Head of caudate nucleus (tissue), 42 donors: ENCODE measurements around the gene DDA1.

ENCODE experiments used
- DNase-seq, 42 donors: peaks; one replicate each; pipeline versions ENCODE4 v3.0.0 to v3.0.0-alpha.2; 2020 to 2021; ENCODE audit warnings: mixed read lengths in 7 of 42
- intact Hi-C: fragments of 100-400 bp; cut with DNase I; formaldehyde crosslinking; loops from one replicate; pipeline ENCODE4 v1.15.0; 2022

The DDA1 gene

DNA sequence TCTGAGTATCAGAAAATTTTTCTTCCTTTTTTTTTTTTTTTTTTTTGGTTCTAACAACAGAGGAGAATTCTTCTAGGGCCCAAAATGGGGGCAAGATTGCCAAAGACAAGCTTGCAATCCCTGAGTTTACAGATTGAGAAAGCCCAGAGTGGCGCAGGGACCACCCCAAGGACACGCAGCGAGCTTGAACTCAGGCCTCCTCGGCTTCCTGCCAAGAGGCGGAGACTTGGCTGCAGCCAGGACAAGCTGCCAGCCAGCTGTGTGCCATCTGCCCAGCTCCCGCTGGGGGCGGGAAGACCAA is 4.2 kb upstream of the DDA1 start:
- intact Hi-C loops: loop anchor here (5.0 kb wide), 1 partner anchor 38 kb away; the partner anchor contains the start of gene BABAM1
- DNase-seq: peak in 1 of 42 donors; percentile 94

DNA sequence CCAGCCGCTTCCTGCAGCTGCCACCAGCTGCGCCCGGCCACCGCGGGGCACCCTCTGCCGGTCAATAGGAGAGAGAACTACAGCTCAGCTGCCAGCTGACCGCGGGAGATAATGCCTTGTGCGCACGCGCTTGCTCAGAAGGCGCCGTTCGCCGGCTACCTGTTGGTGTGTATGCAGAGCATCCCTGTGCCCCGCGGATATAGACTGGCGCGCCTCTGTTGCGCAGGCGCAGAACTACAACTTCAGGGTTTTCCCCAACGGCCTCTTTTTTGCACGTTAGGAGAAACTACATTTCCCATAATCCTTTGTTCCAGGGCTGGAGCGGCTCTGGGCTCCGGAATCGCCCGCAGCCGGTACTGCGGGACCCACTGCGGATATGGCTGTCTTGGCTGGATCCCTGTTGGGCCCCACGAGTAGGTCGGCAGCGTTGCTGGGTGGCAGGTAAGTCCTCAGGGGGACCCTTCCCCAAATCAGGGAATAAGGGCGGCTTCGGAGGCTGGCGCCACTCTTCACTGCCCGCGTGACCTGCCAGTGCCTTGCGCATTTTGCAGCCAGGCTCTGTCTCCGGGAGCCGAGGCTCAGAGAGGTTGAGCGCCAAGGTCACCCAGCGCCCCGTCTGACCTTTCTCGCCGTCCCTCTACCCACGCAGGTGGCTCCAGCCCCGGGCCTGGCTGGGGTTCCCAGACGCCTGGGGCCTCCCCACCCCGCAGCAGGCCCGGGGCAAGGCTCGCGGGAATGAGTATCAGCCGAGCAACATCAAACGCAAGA is 3.7 kb upstream of the DDA1 start, which contains the start of gene MRPL34:
MRPL34 (plus strand) TSS at position 356 of the 768 bp plus-strand sequence; CDS start at position 377, 21 bp downstream.
- intact Hi-C loops: loop anchor here (5.0 kb wide), 1 partner anchor 38 kb away; the partner anchor contains the start of gene BABAM1
- DNase-seq: peak in 41 of 42 donors; percentile 91 to 98 (median 96)

DNA sequence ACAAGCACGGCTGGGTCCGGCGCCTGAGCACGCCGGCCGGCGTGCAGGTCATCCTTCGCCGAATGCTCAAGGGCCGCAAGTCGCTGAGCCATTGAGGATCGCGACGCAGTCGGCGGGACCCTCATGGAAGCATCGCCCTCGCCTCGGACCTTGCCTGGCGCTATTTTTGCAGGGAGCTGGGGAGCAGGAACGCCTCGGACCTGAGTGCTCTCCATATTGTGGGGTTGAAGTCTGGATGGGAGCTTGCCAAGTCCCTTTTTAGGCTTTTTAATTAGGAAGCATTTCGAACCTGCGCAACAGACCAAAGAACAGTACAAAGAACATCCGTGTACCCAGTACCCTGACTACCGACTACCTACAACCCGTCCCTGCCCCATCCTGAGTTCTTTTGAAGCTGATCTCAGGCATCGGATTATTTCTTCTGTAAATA is 3.1 kb upstream of the DDA1 start:
- peak in 1 of 42 donors; percentile 20 for DNase-seq
- intact Hi-C loops: loop anchor here (5.0 kb wide), 1 partner anchor 39 kb away; the partner anchor contains the start of gene BABAM1

DNA sequence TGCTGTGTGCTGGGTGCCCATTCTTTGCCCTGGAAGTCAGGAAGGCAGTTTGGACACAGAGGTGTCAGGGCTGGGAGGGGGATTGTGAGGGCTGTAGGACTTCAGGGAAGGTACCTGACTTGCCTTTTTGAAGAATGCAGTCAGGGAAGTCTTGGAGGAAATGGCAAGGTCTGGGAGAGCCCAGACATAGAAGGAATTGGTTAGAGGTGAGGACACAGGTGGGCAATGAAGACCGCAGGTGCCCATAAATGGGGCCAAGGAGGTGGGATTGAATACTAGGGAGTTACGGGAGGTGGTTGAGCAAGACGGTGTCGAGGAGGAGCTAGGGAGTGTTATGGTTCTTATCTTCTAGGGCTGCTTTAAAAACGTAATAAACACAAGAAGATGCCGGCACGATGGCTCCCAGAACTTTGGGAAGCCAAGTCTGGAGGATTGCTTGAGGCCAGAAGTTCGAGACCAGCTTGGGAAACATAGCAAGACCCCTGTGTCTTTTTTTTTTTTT is 1.4 kb upstream of the DDA1 start:
- no peak for DNase-seq
- intact Hi-C loops: loop anchor here (5.0 kb wide), 1 partner anchor 41 kb away; the partner anchor contains the start of gene BABAM1

DNA sequence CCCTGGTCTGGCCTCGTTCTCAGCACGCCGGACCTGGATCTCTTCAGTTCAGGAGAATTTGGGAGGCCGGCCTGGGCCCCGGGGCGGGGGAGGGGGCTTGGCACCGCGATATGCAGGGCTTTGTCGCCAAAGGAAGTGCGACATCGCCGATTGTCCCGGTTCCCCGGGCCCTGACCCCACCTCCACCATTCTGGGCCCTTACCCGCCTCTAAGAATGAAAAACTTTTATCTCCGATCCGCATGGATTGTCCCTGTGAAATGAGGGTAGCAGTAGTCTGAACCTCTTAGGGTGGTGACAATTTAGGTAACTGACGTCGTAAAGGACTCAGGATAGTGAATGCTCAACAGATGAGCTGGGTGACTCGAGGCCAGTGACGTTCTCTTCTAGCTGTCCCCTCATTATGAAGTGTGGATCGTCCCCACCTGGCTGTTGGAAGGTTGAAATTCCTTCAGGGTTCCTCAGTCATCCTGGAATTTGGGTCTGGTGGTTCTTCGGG is 650 bp downstream of the DDA1 start:
- intact Hi-C loops: loop anchor here (5.0 kb wide), 1 partner anchor 43 kb away; the partner anchor contains the start of gene BABAM1
- peak in 1 of 42 donors; percentile 47 for DNase-seq

DNA sequence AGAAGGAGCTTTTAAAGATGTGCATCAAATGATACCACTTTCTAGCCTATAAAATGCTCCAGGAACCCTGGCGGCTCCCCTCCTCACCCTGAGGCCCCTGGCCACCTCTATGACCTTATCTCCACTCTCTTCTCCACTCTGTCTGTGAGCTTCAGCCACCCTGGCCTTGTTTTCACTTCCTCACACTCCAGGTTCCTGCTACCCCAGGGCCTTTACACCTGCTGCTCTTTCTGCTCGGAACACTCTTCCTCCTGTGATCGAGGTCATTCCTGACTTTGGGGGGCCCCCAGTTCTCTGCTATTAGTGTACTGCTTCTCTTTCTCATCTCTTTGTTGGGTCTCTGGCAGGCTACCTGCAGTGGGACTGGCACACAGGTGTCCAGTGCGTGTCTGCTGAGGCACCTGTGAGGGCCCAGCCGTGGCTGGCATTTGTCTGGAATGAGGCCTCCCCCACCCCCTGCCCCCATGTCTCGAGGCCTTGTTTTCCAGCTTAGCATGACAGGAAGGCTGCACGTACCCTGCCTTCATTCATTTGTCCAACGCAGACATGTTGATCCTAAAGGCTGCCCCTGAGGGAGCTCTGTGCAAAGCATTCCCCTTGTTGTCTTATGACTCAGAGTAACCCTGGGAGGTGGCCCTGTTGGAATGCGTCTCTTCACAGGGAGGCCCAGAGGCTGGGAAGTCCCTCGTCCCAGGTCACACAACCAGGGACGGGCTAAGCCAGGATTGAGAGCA is 2.3 kb downstream of the DDA1 start:
- intact Hi-C loops: no loop called here
- no peak for DNase-seq

DNA sequence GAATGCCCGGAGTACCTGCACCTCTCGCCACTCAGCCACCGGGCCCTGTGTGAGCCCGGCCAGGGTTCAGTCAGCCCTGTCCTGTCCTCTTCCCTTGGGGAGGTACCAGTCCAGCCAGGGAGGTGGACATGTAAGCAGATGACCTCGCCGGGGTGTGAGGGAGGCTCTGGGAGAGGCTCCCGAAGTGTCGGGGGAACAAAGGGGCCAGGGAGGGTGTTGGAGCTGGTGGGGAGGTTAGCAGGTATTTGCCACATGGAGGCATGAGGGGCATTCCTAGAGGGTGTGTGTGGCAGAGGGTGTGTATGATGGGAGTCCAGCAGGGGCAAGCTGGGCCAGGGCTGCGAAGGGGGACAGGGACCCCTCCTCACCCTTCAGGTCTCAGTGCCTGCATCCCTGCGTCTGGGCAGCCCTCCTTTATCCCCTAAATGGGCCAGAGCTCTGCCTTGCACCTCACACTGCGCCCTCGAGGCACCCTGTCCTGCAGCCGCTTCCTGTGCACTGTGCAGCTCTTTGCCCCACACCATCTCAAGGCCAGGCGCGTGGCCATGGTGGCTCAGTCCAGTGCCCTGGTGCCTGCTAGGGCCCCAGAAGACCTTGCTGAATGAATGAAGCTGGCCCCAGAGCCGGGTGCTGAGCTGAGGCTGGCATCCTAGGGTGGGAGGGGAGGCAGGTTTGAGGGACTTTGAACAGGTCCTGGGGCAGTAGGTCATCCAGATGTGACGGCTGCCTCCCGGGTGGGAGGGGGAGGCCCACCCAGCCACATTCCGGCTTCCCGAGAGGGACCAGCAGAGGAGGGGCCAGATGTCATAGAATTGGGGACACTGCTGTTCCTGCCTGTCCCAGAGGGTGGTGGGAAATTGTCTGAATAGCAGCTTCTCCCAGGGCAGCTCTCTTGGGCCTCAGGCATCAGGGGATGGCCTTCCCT is 3.1 kb downstream of the DDA1 start:
- intact Hi-C loops: no loop called here
- no peak for DNase-seq

DNA sequence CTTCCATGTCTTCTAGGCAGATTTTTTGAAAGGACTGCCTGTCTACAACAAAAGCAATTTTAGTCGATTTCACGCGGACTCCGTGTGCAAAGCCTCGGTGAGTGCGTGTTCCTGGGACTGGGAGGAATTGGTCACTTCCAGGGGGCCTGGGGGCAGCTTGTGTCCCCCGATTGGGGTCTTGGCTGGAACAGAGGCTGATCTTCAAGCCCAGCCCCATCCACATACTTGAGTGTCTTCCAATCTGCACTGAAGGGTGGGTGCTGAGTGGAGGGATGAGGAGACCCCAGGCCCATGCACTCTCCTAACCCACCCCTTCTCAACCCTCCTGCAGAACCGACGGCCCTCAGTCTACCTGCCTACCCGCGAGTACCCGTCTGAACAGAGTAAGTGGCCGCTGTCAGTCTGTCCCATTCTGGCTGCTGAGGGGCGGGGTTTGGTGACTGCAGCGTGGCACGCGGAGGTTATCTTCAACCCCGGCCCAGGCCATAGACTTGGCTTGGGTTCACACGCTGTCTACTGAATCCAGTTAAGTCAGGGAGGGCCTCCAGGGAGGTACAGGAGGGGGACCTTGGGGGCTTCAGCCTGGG is 4.7 kb downstream of the DDA1 start:
- intact Hi-C loops: no loop called here
- no peak for DNase-seq

DNA sequence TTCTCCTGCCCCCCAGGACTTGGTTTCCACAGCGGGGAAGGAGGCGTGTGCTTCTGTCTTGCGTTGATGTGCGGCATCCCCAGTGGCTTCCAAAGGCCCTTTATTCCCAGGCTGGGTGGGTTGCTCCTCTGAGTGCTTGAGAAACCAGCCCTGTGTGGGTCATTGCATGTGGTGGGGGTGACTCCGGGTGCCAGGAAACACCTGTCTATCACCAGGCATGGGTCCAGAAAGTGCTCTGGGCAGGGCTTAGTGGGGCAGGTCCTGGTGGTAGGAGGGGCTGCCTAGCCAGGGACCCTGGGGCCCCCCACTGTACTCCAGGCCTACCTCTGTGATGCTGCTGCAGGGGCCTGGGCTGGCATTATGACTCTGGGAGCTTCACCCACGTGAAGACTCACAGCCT is 9.6 kb downstream of the DDA1 start:
- DNase-seq: no peak
- intact Hi-C loops: no loop called here

DNA sequence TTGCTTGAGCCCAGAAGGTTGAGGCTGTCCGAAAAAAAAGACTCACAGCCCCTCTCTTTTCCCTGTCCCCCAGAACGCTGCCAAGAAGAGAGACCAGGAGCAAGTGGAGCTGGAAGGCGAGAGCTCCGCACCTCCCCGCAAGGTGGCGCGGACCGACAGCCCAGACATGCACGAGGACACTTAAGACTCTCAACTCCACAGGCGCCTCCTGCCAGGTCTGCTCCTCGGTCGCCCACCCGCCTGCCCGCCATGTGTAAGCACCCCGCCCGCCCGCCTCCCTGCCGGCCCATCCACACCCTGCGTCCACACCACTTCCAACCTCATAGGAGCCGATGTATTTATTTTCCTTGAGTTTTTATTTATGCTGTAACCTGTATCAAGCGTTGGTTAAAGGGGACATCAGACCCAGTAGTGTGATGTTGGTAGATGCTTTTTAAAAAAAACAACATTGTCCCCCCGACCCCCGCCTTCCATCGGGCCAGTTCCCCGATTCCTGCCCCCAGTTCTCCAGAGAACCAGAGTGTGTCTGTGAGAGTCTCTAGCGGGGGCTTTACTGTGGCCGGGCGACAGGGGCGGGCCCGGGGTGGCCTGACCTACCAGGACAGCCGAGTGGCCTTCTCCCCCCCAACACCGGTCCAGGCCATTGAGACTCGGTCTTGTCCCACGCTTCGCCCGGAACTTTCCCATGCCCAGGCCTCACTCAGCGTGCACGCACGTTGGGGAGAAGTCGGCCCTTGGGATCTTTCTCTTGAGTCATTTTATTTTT is 10.3 kb downstream of the DDA1 start:
- DNase-seq: no peak
- intact Hi-C loops: no loop called here

DNA sequence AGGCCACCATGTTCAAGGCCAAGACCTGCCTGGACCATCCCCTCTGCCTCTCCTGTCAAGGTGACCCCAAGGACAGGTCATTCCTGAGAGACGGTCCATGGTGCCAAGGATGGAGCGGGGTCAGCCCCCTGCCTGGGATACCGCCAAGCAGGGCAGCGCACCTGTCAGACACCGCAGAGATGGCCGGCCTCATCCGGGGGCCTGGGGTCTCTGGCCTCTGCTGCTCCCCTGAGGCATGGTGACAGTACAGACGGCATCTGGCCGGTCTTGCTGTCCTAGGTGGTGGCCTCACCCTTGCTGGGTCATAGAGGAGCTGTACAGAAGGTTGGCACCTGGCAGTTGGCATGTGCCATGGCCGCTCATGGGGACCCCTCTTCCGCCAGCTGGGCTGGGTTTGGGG is 11.1 kb downstream of the DDA1 start:
- DNase-seq: no peak
- intact Hi-C loops: no loop called here

DNA sequence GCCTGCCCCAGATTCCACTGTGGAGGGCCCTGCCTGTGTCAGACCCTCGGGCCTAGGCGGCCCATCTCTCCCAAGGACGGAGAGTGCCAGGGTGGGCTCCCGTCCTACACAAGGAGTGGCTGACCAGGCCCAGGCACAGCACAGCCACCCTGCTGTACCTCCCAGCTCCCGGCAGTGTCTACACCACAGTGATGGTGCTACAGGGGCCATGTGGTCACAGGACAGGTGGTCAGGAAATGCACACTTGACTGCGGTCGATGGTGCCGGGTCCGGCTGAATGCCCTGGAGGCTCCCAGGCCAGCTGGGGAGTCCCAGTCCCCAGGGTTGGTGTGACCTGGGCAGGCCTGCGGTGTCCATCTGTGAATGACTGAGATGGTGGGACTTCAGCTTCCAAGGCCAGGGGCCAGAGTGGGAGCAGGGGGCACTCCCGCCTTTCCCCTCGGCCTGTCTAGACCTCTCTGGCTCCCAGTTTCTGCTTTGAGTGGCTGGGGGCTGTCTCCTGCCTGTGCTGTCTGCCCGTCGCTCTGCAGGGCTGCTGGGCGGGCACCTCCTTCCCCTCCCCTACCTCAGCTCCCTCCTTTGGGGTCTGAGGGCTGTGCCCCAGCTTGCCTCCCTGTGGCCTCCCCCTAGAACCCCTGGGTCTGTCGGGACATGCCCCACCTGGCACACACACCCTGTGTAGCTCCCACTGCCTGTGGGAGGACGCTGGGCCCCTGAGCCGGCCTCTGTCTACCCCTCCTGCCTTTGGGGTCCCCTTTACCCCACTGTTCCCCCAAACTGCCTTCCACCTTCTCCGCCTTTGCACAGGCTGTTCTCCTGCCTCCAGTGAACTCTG is 12.5 kb downstream of the DDA1 start:
- DNase-seq: no peak
- intact Hi-C loops: no loop called here

DNA sequence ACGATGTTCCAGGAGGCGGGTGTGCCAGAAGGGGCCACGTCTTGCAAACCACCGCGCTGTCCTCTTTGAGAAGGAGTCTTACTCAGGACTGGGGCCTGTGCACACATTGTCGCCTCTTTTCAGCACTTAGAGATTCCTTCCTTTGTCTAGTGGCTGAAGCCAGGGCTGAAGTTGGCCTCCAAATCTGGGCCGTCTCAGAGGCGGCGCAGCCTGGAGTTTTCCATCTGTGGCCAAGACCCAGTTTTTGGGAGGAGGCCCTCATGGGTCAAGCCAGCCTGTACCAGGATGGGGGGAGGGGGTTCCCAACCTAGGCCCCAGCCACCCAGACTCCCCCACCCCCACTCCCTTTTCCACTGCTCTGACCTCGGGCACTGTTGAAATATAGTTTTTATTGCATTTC is 13.5 kb downstream of the DDA1 start:
- intact Hi-C loops: no loop called here
- DNase-seq: peak in 25 of 42 donors; percentile 19 to 77 (median 51)

DNA sequence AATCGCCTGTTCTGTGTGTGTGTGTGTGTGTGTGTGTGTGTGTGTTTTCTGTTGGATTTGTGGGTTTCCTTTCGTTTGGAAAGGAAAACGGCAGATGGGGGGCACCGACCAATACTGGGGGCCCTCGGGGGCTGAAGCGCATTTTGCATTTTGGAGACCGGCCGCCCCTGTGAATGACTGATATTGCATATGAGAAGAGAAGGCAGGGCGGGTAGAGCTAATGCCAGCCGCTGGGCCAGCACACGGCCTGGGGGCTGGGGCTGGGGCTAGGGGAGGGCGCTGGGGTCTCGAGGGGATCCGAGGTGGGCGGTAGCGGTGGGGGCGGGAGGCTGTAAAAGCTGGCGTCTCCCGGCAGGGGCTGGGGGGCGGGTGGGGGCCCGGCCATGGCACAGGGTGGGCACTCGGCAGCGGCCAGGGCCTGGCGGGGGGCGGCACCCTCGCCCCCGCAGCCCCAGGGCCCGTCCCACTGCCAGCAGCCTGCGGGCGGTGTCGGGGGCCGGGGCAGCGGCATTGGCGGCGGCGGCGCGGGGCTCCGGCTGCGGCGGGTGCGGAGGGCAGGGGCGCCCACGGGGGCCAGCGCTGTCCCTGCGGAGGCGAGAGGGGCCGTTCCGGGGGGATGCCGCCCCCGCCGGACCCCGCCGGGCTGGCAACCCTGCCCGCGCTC is 14.1 kb downstream of the DDA1 start:
- intact Hi-C loops: no loop called here
- DNase-seq: no peak

DNA sequence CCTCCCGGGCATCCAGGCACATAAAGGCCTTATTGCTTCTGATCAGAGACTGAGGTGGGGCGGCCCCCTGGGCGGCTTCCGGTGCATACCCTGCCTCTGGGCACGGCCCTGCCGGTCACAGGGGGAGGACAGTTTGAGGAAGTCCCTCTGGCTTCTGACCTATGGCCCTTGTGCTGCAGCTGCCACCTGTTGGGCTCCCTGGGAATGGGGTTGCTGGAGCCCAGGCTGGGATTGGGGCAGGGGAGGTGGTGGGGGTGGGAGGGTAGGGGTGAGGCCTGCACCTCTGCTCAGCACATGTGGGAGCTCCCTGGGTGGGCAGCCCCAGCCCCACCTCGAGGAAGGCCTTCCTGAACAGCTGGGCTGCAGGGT is 14.6 kb downstream of the DDA1 start:
- no peak for DNase-seq
- intact Hi-C loops: no loop called here

DNA sequence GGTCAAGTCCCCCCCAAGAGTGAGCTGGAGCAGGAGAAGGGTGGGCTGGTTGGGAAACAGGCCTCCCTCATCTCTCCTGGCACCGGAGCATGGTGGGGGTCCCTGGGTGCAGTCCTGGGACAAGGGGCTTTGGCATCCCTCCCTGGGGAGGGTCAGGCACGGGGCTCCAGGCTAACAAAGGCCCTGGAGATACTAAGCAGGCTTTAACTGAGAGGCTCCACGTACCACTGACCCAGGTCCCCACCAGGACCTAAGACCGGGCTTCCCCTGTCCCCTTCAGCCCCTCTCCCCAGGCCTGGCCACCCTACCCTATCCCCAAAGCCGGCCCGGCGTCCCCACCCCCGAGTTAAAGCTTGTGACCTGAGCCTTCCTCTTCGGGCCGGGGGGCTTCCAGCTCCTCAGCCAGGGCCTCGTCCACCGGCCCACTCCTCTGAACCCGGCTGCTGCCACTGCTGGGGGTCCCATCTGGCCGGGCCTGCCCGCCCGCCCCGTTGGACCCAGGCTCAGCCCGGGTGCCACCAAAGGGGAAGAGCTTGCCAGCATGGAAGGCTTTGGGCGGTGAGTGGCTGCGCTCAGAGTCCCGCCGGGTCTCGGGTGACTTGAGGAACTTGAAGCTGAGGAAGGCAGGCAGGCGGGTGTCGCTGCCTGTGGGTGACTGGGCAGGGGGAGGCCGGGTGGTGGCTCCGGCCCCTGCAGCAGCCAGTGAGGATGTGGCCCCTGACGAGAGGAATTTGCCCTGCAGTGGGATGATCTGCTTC is 15.2 kb downstream of the DDA1 start:
- no peak for DNase-seq
- intact Hi-C loops: no loop called here
